Cardiac fibroblast (primary cell): ENCODE results near the gene UBAP1L.

Source experiments
- DNase-seq, 2 donors: peaks; one replicate each; pipeline versions ENCODE4 v3.0.0 to v3.0.0-alpha.2; 2010; ENCODE audit warnings: low read depth in 2 of 2
- H3K4me3 ChIP-seq, 2 donors: replicated peaks in 1 of 2; 1 replicate in 1 of 2; 2 replicates in 1 of 2; pipeline ENCODE4 v1.5.1; 2011; ENCODE audit warnings: low read depth in 2 of 2, low read length in 2 of 2, mild to moderate bottlenecking in 2 of 2, moderate library complexity in 1 of 2
- CTCF ChIP-seq: IDR thresholded peaks from one replicate; pipeline ENCODE4 v1.5.1; 2011; ENCODE audit warnings: low read depth, mild to moderate bottlenecking, low read length, inconsistent platforms

The UBAP1L gene

GRCh38 chr15:65072617-65073016 is 42.4 kb downstream of the UBAP1L start:
- H3K4me3 ChIP-seq, result no peak overlapping the region
- DNase-seq, result no peak
- TF ChIP-seq CTCF, result no peak

DNA sequence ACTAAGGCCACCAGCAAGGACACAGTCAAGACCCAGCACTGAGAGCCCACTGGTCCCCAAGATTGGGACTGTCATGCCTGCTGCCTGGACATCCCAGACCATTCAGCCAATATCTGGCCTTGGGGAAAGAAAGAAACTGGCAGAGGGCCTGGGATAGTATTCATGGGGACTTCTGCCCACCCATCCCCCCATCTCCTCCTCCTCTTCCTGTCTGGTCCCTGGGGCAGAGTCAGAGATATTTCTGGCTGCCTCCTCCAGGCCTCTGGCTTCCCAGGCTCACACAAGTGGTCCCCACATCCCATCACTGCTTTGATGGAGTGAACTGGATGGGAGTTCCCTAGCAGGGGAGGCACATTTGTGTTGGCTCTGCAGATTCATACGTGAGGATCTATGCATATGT is 43.0 kb downstream of the UBAP1L start:
- H3K4me3 ChIP-seq, result no peak overlapping the region
- peak; percentile 58 to 77 for DNase-seq
- no peak for TF ChIP-seq CTCF

- TF ChIP-seq CTCF, result no peak
- peak in 1 of 2 donors; percentile 73 for DNase-seq
- no peak overlapping the region for H3K4me3 ChIP-seq
Measured at GRCh38 chr15:65071381-65071811, 43.6 kb downstream of the UBAP1L start.

GRCh38 chr15:65069779-65070546 is 45.0 kb downstream of the UBAP1L start:
- DNase-seq, result no peak
- no peak overlapping the region for H3K4me3 ChIP-seq
- TF ChIP-seq CTCF, result no peak

GRCh38 chr15:65069179-65069578 is 45.8 kb downstream of the UBAP1L start:
- peak; percentile 87 to 95 for DNase-seq
- TF ChIP-seq CTCF, result no peak
- no peak overlapping the region for H3K4me3 ChIP-seq

- DNase-seq, result no peak
- H3K4me3 ChIP-seq, result no peak overlapping the region
- no peak for TF ChIP-seq CTCF
Measured at GRCh38 chr15:65068403-65068788, 46.6 kb downstream of the UBAP1L start.
